Heart left ventricle (tissue), 13 donors: ENCODE results near the gene QDPR.

Experiments
- POLR2A ChIP-seq, 2 donors: fragments of 450-650 bp; IDR thresholded peaks; one replicate each; pipeline ENCODE4 v1.6.1; 2017; ENCODE audit warnings: antibody characterized with exemption in 2 of 2, mild to moderate bottlenecking in 2 of 2, moderate library complexity in 2 of 2
- TF ChIP-seq, protein P1 (sequence below), 12 donors: fragments of 200-600 bp; sonication (generic) in 4 of 12; IDR thresholded peaks; one replicate each; pipeline versions ENCODE4 v1.5.0 to v1.8.0; 2018 to 2022; ENCODE audit warnings: antibody characterized with exemption in 12 of 12, mild to moderate bottlenecking in 5 of 12
- donor health status: ischemic (EF 13 %, LVEDD 7.1; RV severe dilation, severe dysfunction).
- donor health status: DM: no; HTN: yes; CAD: no.
- donor health status: DM: no; HTN: no; CAD: no.
- donor health status: ischemic (EF 25% LVEDD 6.9; RV normal size, moderate dysfunction).
- donor health status: ischemic (EF 25% LVEDD 5.7; RV mildly dilated, moderate dysfunction).
- donor health status: ischemic (EF 35%, LVEDD 5.7; RV mildly dilated, moderate dysfunction).
- donor health status: nonischemic (EF 11% LVEDD 7.7; RV severe dilation, severe dysfunction).
- donor health status: DM: yes; HTN: yes; CAD: no.
- donor health status: PGD.
- donor health status: ischemic (EF 29% LVEDD 5.4; RV normal size, mild dysfunction).
- donor health status: nonischemic (EF 23%, LVEDD 6.1; RV moderate dilation, normal function).

DNA sequence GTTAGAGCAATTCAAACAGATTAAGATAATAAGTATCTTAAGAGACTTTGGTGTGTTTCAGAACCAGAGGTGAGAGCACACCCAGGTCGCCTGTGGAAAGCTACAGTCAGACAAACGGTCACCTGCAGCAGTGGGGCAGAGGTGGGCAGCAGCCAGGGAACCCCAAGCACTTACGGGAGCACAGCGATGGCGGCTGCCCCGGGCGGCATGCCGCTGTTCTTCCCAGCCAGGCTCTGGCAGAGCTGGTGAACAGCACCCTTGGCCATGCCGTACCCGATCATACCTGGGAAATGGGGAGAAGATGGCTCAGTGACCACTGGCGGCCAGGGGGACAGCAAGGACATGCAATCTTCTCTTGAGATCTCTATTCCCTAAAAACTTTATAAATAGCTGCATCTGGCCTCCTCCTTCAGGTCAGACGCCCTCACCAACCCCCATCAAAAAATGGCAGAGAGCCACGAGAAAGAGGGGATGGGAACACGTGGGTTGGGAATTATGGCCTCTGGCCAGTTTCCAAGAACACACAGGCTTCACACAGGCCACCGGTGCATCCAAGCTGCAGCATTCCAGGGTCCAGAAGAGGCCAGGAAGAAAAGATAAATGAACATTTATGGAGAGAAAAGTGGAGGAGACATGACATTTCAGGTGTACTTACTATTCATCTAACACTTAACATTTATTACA is 19.7 kb downstream of the QDPR start:
- TF ChIP-seq, protein P1, sequence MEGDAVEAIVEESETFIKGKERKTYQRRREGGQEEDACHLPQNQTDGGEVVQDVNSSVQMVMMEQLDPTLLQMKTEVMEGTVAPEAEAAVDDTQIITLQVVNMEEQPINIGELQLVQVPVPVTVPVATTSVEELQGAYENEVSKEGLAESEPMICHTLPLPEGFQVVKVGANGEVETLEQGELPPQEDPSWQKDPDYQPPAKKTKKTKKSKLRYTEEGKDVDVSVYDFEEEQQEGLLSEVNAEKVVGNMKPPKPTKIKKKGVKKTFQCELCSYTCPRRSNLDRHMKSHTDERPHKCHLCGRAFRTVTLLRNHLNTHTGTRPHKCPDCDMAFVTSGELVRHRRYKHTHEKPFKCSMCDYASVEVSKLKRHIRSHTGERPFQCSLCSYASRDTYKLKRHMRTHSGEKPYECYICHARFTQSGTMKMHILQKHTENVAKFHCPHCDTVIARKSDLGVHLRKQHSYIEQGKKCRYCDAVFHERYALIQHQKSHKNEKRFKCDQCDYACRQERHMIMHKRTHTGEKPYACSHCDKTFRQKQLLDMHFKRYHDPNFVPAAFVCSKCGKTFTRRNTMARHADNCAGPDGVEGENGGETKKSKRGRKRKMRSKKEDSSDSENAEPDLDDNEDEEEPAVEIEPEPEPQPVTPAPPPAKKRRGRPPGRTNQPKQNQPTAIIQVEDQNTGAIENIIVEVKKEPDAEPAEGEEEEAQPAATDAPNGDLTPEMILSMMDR (IDR thresholded peaks at IDR 0.05): no peak
- TF ChIP-seq POLR2A (IDR thresholded peaks at IDR 0.05): no peak
